ENCODE results near the gene PRKN.

The PRKN gene

GRCh38 chr6:162649271-162649670 lies 78.3 kb downstream of the PRKN start:
- Histone ChIP-seq H3K9me3 (ENCODE audit: insufficient read depth, low read length, severe bottlenecking) (no peaks in the 10 kb centered on the region), H3K27me3 (ENCODE audit: insufficient read depth, low read length, poor library complexity) (no peaks in the 10 kb centered on the region), H3K4me3 (ENCODE audit: low read depth in 1 of 2, low read length in 2 of 2) (no peak overlapping the region), H4K20me1 (ENCODE audit: insufficient read depth, low read length) (no peaks in the 10 kb centered on the region), H3K27ac (ENCODE audit: low read length) (no peak overlapping the region), H3K4me2 (ENCODE audit: insufficient read depth, low read length) (no peak overlapping the region), H3K4me1 (ENCODE audit: insufficient read depth, low read length) (no peaks in the 10 kb centered on the region), H3K9ac (ENCODE audit: low read depth, low read length) (no peak overlapping the region), H3K36me3 (ENCODE audit: insufficient read depth, low read length) (no peaks in the 10 kb centered on the region), H2AFZ (ENCODE audit: low read depth, low read length) (no peak overlapping the region), H3K79me2 (ENCODE audit: insufficient read depth, low read length) (no peaks in the 10 kb centered on the region)
- no peak for DNase-seq
- TF ChIP-seq CTCF (IDR thresholded peaks at IDR 0.05; ENCODE audit: borderline replicate concordance, extremely low read depth, low read length, poor library complexity, severe bottlenecking) (no peak), EZH2 (IDR thresholded peaks at IDR 0.05; ENCODE audit: borderline replicate concordance, low read depth, low read length, severe bottlenecking) (no peak)
- ATAC-seq (ENCODE audit: insufficient read depth, low read depth), result no peak

- Histone ChIP-seq H3K9me3 (ENCODE audit: insufficient read depth, low read length, severe bottlenecking) (no peaks in the 10 kb centered on the region), H3K27ac (ENCODE audit: low read length) (no peak overlapping the region), H3K36me3 (ENCODE audit: insufficient read depth, low read length) (no peaks in the 10 kb centered on the region), H3K9ac (ENCODE audit: low read depth, low read length) (no peak overlapping the region), H3K4me2 (ENCODE audit: insufficient read depth, low read length) (no peak overlapping the region), H3K27me3 (ENCODE audit: insufficient read depth, low read length, poor library complexity) (no peaks in the 10 kb centered on the region), H3K79me2 (ENCODE audit: insufficient read depth, low read length) (no peaks in the 10 kb centered on the region), H4K20me1 (ENCODE audit: insufficient read depth, low read length) (no peaks in the 10 kb centered on the region), H3K4me3 (ENCODE audit: low read depth in 1 of 2, low read length in 2 of 2) (no peak overlapping the region), H2AFZ (ENCODE audit: low read depth, low read length) (no peak overlapping the region), H3K4me1 (ENCODE audit: insufficient read depth, low read length) (no peaks in the 10 kb centered on the region)
- ATAC-seq (ENCODE audit: insufficient read depth, low read depth), result no peak
- no peak for TF ChIP-seq CTCF (IDR thresholded peaks at IDR 0.05; ENCODE audit: borderline replicate concordance, extremely low read depth, low read length, poor library complexity, severe bottlenecking)
- TF ChIP-seq EZH2 (IDR thresholded peaks at IDR 0.05; ENCODE audit: borderline replicate concordance, low read depth, low read length, severe bottlenecking), result no peak
- no peak for DNase-seq
Measured at GRCh38 chr6:162644153-162644552, 83.4 kb downstream of the PRKN start.

- Histone ChIP-seq H3K4me1 (ENCODE audit: insufficient read depth, low read length) (no peaks in the 10 kb centered on the region), H3K27me3 (ENCODE audit: insufficient read depth, low read length, poor library complexity) (no peaks in the 10 kb centered on the region), H4K20me1 (ENCODE audit: insufficient read depth, low read length) (no peaks in the 10 kb centered on the region), H3K9me3 (ENCODE audit: insufficient read depth, low read length, severe bottlenecking) (no peaks in the 10 kb centered on the region), H3K4me3 (ENCODE audit: low read depth in 1 of 2, low read length in 2 of 2) (no peak overlapping the region), H3K36me3 (ENCODE audit: insufficient read depth, low read length) (no peaks in the 10 kb centered on the region), H3K4me2 (ENCODE audit: insufficient read depth, low read length) (no peak overlapping the region), H3K9ac (ENCODE audit: low read depth, low read length) (no peak overlapping the region), H3K27ac (ENCODE audit: low read length) (no peak overlapping the region), H3K79me2 (ENCODE audit: insufficient read depth, low read length) (no peaks in the 10 kb centered on the region), H2AFZ (ENCODE audit: low read depth, low read length) (no peak overlapping the region)
- DNase-seq (no peak), ATAC-seq (ENCODE audit: insufficient read depth, low read depth) (no peak)
- TF ChIP-seq CTCF (IDR thresholded peaks at IDR 0.05; ENCODE audit: borderline replicate concordance, extremely low read depth, low read length, poor library complexity, severe bottlenecking) (no peak), EZH2 (IDR thresholded peaks at IDR 0.05; ENCODE audit: borderline replicate concordance, low read depth, low read length, severe bottlenecking) (no peak)
Measured at GRCh38 chr6:162640756-162641155, 86.8 kb downstream of the PRKN start.

GRCh38 chr6:162639951-162640350 lies 87.6 kb downstream of the PRKN start:
- H3K4me1 ChIP-seq (ENCODE audit: insufficient read depth, low read length), result no peaks in the 10 kb centered on the region
- no peak overlapping the region for H3K4me2 ChIP-seq (ENCODE audit: insufficient read depth, low read length)
- no peak for TF ChIP-seq CTCF (IDR thresholded peaks at IDR 0.05; ENCODE audit: borderline replicate concordance, extremely low read depth, low read length, poor library complexity, severe bottlenecking)
- TF ChIP-seq EZH2 (IDR thresholded peaks at IDR 0.05; ENCODE audit: borderline replicate concordance, low read depth, low read length, severe bottlenecking), result no peak
- H3K27me3 ChIP-seq (ENCODE audit: insufficient read depth, low read length, poor library complexity), result no peaks in the 10 kb centered on the region
- H4K20me1 ChIP-seq (ENCODE audit: insufficient read depth, low read length), result no peaks in the 10 kb centered on the region
- no peak overlapping the region for H3K9ac ChIP-seq (ENCODE audit: low read depth, low read length)
- H3K9me3 ChIP-seq (ENCODE audit: insufficient read depth, low read length, severe bottlenecking), result no peaks in the 10 kb centered on the region
- H3K4me3 ChIP-seq (ENCODE audit: low read depth in 1 of 2, low read length in 2 of 2), result no peak overlapping the region
- no peaks in the 10 kb centered on the region for H3K36me3 ChIP-seq (ENCODE audit: insufficient read depth, low read length)
- no peaks in the 10 kb centered on the region for H3K79me2 ChIP-seq (ENCODE audit: insufficient read depth, low read length)
- no peak for ATAC-seq (ENCODE audit: insufficient read depth, low read depth)
- no peak overlapping the region for H2AFZ ChIP-seq (ENCODE audit: low read depth, low read length)
- no peak overlapping the region for H3K27ac ChIP-seq (ENCODE audit: low read length)
- DNase-seq, result no peak

Data from DND-41 (cell line).